ENCODE measurements around the gene SLC22A3. TPM values are rescaled to one million over a fixed set of nuclear protein-coding genes. Genes with fewer than 3 reads are reported as not detected.
A peak's percentile ranks its signal among the peaks of the same experiment; 100 is the strongest.

SLC22A3 gene
- total and polyA plus RNA-seq, 2 of the 13 experiments (the other 11 are each of a cell fraction or from before 2014, with no cell fraction given): 12.0 to 31.5 TPM

GRCh38 chr6:160348223-160349019 lies at the start of gene SLC22A3 (continued):
- TF ChIP-seq SALL1 (CRISPR knock-in tag; IDR thresholded peaks at IDR 0.05) (peak; percentile 13; the same call in 1 of the 2 replicates), MATR3 (CRISPR knock-in tag; IDR thresholded peaks at IDR 0.05) (no peak), FOXA3 (CRISPR knock-in tag; IDR thresholded peaks at IDR 0.05) (no peak), RFX1 (IDR thresholded peaks at IDR 0.05) (no peak), YY1 (IDR thresholded peaks at IDR 0.05; ENCODE audit: insufficient read depth, insufficient replicate concordance, low read depth, low read length) (peak; percentile 29), ZNF777 (CRISPR knock-in tag; IDR thresholded peaks at IDR 0.05) (peak; percentile 74), ZNF547 (CRISPR knock-in tag; IDR thresholded peaks at IDR 0.05) (no peak), HOXA7 (CRISPR knock-in tag; IDR thresholded peaks at IDR 0.05) (no peak), ZNF3 (CRISPR knock-in tag; IDR thresholded peaks at IDR 0.05) (no peak), PAWR (CRISPR knock-in tag; IDR thresholded peaks at IDR 0.05; ENCODE audit: borderline replicate concordance) (no peak), ZNF235 (CRISPR knock-in tag; IDR thresholded peaks at IDR 0.05; ENCODE audit: borderline replicate concordance) (0 out of 2 replicates have a peak, but pooled peaks have one; percentile 2)
- TF ChIP-seq, protein P1, sequence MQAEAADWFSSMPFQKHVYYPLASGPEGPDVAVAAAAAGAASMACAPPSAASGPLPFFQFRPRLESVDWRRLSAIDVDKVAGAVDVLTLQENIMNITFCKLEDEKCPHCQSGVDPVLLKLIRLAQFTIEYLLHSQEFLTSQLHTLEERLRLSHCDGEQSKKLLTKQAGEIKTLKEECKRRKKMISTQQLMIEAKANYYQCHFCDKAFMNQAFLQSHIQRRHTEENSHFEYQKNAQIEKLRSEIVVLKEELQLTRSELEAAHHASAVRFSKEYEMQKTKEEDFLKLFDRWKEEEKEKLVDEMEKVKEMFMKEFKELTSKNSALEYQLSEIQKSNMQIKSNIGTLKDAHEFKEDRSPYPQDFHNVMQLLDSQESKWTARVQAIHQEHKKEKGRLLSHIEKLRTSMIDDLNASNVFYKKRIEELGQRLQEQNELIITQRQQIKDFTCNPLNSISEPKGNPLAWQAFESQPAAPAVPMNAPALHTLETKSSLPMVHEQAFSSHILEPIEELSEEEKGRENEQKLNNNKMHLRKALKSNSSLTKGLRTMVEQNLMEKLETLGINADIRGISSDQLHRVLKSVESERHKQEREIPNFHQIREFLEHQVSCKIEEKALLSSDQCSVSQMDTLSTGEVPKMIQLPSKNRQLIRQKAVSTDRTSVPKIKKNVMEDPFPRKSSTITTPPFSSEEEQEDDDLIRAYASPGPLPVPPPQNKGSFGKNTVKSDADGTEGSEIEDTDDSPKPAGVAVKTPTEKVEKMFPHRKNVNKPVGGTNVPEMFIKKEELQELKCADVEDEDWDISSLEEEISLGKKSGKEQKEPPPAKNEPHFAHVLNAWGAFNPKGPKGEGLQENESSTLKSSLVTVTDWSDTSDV (CRISPR knock-in tag; IDR thresholded peaks at IDR 0.05): no peak
- TF ChIP-seq, protein P2, sequence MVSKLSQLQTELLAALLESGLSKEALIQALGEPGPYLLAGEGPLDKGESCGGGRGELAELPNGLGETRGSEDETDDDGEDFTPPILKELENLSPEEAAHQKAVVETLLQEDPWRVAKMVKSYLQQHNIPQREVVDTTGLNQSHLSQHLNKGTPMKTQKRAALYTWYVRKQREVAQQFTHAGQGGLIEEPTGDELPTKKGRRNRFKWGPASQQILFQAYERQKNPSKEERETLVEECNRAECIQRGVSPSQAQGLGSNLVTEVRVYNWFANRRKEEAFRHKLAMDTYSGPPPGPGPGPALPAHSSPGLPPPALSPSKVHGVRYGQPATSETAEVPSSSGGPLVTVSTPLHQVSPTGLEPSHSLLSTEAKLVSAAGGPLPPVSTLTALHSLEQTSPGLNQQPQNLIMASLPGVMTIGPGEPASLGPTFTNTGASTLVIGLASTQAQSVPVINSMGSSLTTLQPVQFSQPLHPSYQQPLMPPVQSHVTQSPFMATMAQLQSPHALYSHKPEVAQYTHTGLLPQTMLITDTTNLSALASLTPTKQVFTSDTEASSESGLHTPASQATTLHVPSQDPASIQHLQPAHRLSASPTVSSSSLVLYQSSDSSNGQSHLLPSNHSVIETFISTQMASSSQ (IDR thresholded peaks at IDR 0.05; ENCODE audit: low read depth): no peak
- TF ChIP-seq, protein P2 (CRISPR knock-in tag; IDR thresholded peaks at IDR 0.05; ENCODE audit: borderline replicate concordance): no peak
- TF ChIP-seq, protein P3, sequence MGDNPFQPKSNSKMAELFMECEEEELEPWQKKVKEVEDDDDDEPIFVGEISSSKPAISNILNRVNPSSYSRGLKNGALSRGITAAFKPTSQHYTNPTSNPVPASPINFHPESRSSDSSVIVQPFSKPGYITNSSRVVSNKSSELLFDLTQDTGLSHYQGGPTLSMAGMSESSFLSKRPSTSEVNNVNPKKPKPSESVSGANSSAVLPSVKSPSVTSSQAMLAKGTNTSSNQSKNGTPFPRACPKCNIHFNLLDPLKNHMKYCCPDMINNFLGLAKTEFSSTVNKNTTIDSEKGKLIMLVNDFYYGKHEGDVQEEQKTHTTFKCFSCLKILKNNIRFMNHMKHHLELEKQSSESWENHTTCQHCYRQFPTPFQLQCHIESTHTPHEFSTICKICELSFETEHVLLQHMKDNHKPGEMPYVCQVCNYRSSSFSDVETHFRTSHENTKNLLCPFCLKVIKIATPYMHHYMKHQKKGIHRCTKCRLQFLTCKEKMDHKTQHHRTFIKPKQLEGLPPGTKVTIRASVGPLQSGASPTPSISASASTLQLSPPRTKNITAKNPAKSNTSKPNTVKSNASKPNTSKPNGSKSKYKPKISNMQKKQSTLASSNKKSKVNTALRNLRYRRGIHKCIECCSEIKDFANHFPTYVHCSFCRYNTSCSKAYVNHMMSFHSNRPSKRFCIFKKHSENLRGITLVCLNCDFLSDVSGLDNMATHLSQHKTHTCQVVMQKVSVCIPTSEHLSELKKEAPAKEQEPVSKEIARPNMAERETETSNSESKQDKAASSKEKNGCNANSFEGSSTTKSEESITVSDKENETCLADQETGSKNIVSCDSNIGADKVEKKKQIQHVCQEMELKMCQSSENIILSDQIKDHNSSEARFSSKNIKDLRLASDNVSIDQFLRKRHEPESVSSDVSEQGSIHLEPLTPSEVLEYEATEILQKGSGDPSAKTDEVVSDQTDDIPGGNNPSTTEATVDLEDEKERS (CRISPR knock-in tag; IDR thresholded peaks at IDR 0.05): no peak

Data from HepG2 (cell line).